ENCODE data around the gene NSG1. TPM values are rescaled to one million over a fixed set of nuclear protein-coding genes. Genes with fewer than 3 reads are reported as not detected.

NSG1 gene
- total and polyA plus RNA-seq, 2 of the 8 experiments (the other 6 are each of a cell fraction or from before 2014, with no cell fraction given) = 35.7 to 61.4 TPM

- TF ChIP-seq CHD7 (IDR thresholded peaks at IDR 0.05; ENCODE audit: insufficient replicate concordance, low read length) = no peak
Observed at GRCh38 chr4:4422856-4423499, 36.1 kb downstream of the NSG1 start (continued).

Measured in H1 (cell line).